ENCODE results near the gene SLC23A3. TPM values are rescaled to one million over a fixed set of nuclear protein-coding genes. Genes with fewer than 3 reads are reported as not detected.

SLC23A3 gene
- polyA plus RNA-seq, 10 donors = 0.57 to 2.3 (median 1.2) TPM

GRCh38 chr2:219116776-219117646 is 52.8 kb downstream of the SLC23A3 start:
- DNase-seq = no peak

- DNase-seq = no peak
These were observed 57.0 kb downstream of the SLC23A3 start for GRCh38 chr2:219112651-219113338.

- no peak for DNase-seq
These were observed 57.8 kb downstream of the SLC23A3 start for GRCh38 chr2:219112062-219112406.

Other genes with a start within 250 kb of the SLC23A3 start
- gene CDK5R2, start 210.4 kb downstream of the SLC23A3 start, polyA plus RNA-seq (ENCODE audit: insufficient read length in 10 of 10) = under 1 TPM in 2 of 10 donors, not detected in 8; 0.07 to 0.12 TPM
- gene FEV, start 184.8 kb downstream of the SLC23A3 start, polyA plus RNA-seq (ENCODE audit: insufficient read length in 10 of 10) = under 1 TPM in 5 of 10 donors, not detected in 5; 0.07 to 0.48 (median 0.22) TPM
- gene CRYBA2, start 176.6 kb downstream of the SLC23A3 start, polyA plus RNA-seq (ENCODE audit: insufficient read length in 10 of 10) = not detected
- gene CFAP65, start 128.5 kb downstream of the SLC23A3 start, polyA plus RNA-seq (ENCODE audit: insufficient read length in 10 of 10) = not detected
- under 1 TPM in 2 of 10 donors, not detected in 8; 0.13 to 0.16 TPM for gene IHH, start 109.1 kb downstream of the SLC23A3 start, polyA plus RNA-seq (ENCODE audit: insufficient read length in 10 of 10)
- gene NHEJ1, start 9.2 kb downstream of the SLC23A3 start, polyA plus RNA-seq (ENCODE audit: insufficient read length in 10 of 10) = 10 to 100 TPM; 11.6 to 16.2 (median 14.1) TPM
- 10 to 100 TPM; 28.3 to 37.9 (median 34.8) TPM for gene CNPPD1, start 6.9 kb upstream of the SLC23A3 start, polyA plus RNA-seq (ENCODE audit: insufficient read length in 10 of 10)
- gene RETREG2, start 8.2 kb upstream of the SLC23A3 start, polyA plus RNA-seq (ENCODE audit: insufficient read length in 10 of 10) = 10 to 100 TPM; 38.3 to 56.9 (median 41.7) TPM
- gene ZFAND2B, start 36.8 kb upstream of the SLC23A3 start, polyA plus RNA-seq (ENCODE audit: insufficient read length in 10 of 10) = 10 to 100 TPM; 16.3 to 29.9 (median 21.9) TPM
- gene ABCB6, start 48.9 kb upstream of the SLC23A3 start, polyA plus RNA-seq (ENCODE audit: insufficient read length in 10 of 10) = 10 to 100 TPM; 25.4 to 40.4 (median 32.7) TPM
- gene ATG9A, start 59.6 kb upstream of the SLC23A3 start, polyA plus RNA-seq (ENCODE audit: insufficient read length in 10 of 10) = 10 to 100 TPM; 27.9 to 37.3 (median 32.6) TPM
- gene ANKZF1, start 59.8 kb upstream of the SLC23A3 start, polyA plus RNA-seq (ENCODE audit: insufficient read length in 10 of 10) = 10 to 100 TPM; 14.8 to 36.9 (median 23.2) TPM
- gene GLB1L, start 75.4 kb upstream of the SLC23A3 start, polyA plus RNA-seq (ENCODE audit: insufficient read length in 10 of 10) = 1 to 10 TPM; 4.7 to 7.7 (median 5.9) TPM
- 10 to 100 TPM; 13.0 to 19.9 (median 16.0) TPM for gene STK16, start 75.5 kb upstream of the SLC23A3 start, polyA plus RNA-seq (ENCODE audit: insufficient read length in 10 of 10)
- gene TUBA4B, start 83.2 kb upstream of the SLC23A3 start, polyA plus RNA-seq (ENCODE audit: insufficient read length in 10 of 10) = under 1 TPM in 5 of 10 donors, not detected in 5; 0.15 to 0.22 (median 0.18) TPM
- gene TUBA4A, start 83.9 kb upstream of the SLC23A3 start, polyA plus RNA-seq (ENCODE audit: insufficient read length in 10 of 10) = 100 to 1,000 TPM in 7 of 10 donors, 10 to 100 TPM in 3; 84.3 to 159 (median 120) TPM
- gene DNAJB2, start 109.3 kb upstream of the SLC23A3 start, polyA plus RNA-seq (ENCODE audit: insufficient read length in 10 of 10) = 10 to 100 TPM; 69.9 to 89.8 (median 78.6) TPM
- gene PTPRN, start 139.4 kb upstream of the SLC23A3 start, polyA plus RNA-seq (ENCODE audit: insufficient read length in 10 of 10) = under 1 TPM in 6 of 10 donors, not detected in 4; 0.15 to 0.75 (median 0.49) TPM
- not detected for gene RESP18, start 162.7 kb upstream of the SLC23A3 start, polyA plus RNA-seq (ENCODE audit: insufficient read length in 10 of 10)
- gene DNPEP, start 217.9 kb upstream of the SLC23A3 start, polyA plus RNA-seq (ENCODE audit: insufficient read length in 10 of 10) = 10 to 100 TPM; 26.4 to 45.4 (median 36.6) TPM
- gene DES, start 248.3 kb upstream of the SLC23A3 start, polyA plus RNA-seq (ENCODE audit: insufficient read length in 10 of 10) = 1,000 to 10,000 TPM; 1,880 to 4,907 (median 4,107) TPM